K562 (cell line): Measurements from ENCODE around the gene ACSS2. TPM values are rescaled to one million over a fixed set of nuclear protein-coding genes. Genes with fewer than 3 reads are reported as not detected.

Experiments
- ARID4B ChIP-seq: sonication (generic); formaldehyde crosslinking; IDR thresholded peaks from 2 replicates; pipeline ENCODE4 v1.8.0; 2022; ENCODE audit warnings: mild to moderate bottlenecking, missing genetic modification reagents
- ATF4 ChIP-seq: fragments of 450-650 bp; formaldehyde crosslinking; IDR thresholded peaks from 2 replicates; pipeline ENCODE4 v1.4.0; 2022; ENCODE audit warnings: mild to moderate bottlenecking, moderate library complexity
- ELF4 ChIP-seq: fragments of 450-650 bp; formaldehyde crosslinking; IDR thresholded peaks from 2 replicates; pipeline ENCODE4 v1.4.0; 2022; ENCODE audit warnings: missing genetic modification characterization
- FOXK2 ChIP-seq, 2 experiments: fragments of 450-650 bp; IDR thresholded peaks in 1 of 2; conservative IDR thresholded peaks in 1 of 2; 2 replicates each; pipeline ENCODE4 v1.6.1; 2016; ENCODE audit warnings: low read depth in 2 of 2, mild to moderate bottlenecking in 1 of 2
- GTF2B ChIP-seq: IDR thresholded peaks from 2 replicates; pipeline ENCODE4 v1.6.1; 2011; ENCODE audit not compliant: insufficient read length; ENCODE audit errors: extremely low read depth
- GTF2F1 ChIP-seq: IDR thresholded peaks from 2 replicates; pipeline ENCODE4 v1.6.1; 2011; ENCODE audit warnings: low read depth, low read length, improper control_type of control experiment
- HDAC3 ChIP-seq: fragments of 450-650 bp; IDR thresholded peaks from 2 replicates; pipeline ENCODE4 v1.6.1; 2018; ENCODE audit warnings: borderline replicate concordance, mild to moderate bottlenecking, moderate library complexity; ENCODE audit not compliant: partially characterized antibody
- HOXB6 ChIP-seq: fragments of 250-450 bp; sonication (Bioruptor Pico); IDR thresholded peaks from 2 replicates; pipeline ENCODE4 v1.5.1; 2022; ENCODE audit warnings: mild to moderate bottlenecking, borderline replicate concordance
- KLF16 ChIP-seq: IDR thresholded peaks from 2 replicates; pipeline ENCODE4 v1.6.1; 2016; ENCODE audit warnings: antibody characterized with exemption
- RFX1 ChIP-seq: fragments of 450-650 bp; IDR thresholded peaks from 2 replicates; pipeline ENCODE4 v1.6.1; 2016; ENCODE audit warnings: mild to moderate bottlenecking, moderate library complexity
- ZFX ChIP-seq: sonication (generic); formaldehyde crosslinking; IDR thresholded peaks from 2 replicates; pipeline ENCODE4 v1.8.0; 2022; ENCODE audit warnings: mild to moderate bottlenecking, missing genetic modification reagents, moderate library complexity
- ZHX1 ChIP-seq: fragments of 150-350 bp; conservative IDR thresholded peaks from 2 replicates; pipeline ENCODE4 v1.6.1; 2014; ENCODE audit warnings: low read length
- ZNF280B ChIP-seq: fragments of 250-450 bp; sonication (Bioruptor Pico); IDR thresholded peaks from 2 replicates; pipeline ENCODE4 v1.5.1; 2021; ENCODE audit warnings: mild to moderate bottlenecking
- ZNF655 ChIP-seq: fragments of 250-450 bp; sonication (Bioruptor Pico); IDR thresholded peaks from 2 replicates; pipeline ENCODE4 v1.5.0; 2021
- polyA plus RNA-seq, 8 experiments: library from polyadenylated mRNA; depleted of rRNA in 4 of 8; stranded (reverse) in 5 of 8; unstranded in 3 of 8; fragments of >200 nt; fragmentation: Nextera tagmentation in 2 of 8; fragmentation: Illumina TruSeq in 1 of 8; extraction: Ambion mirVana in 2 of 8; extraction: Trizol in 1 of 8; gene quantifications; 2 replicates each; pipeline versions ENCODE4 v1.2.1 to v1.2.3, GENCODE V29; 2011 to 2014; ENCODE audit warnings: inconsistent platforms in 1 of 8, missing spikeins in 1 of 8
- total RNA-seq, 7 experiments: library from RNA; depleted of rRNA in 6 of 7; stranded (reverse); fragments of >200 nt in 6 of 7; fragmentation: Illumina TruSeq in 2 of 7; extraction: Trizol in 2 of 7; gene quantifications; 2 replicates each; pipeline versions ENCODE4 v1.2.1 to v1.2.3, GENCODE V29; 2011 to 2021; ENCODE audit warnings: low replicate concordance in 1 of 7

The ACSS2 gene
- total and polyA plus RNA-seq, 9 of the 15 experiments (the other 6 are each of a cell fraction or from before 2014, with no cell fraction given): 21.9 to 246 (median 66.2) TPM

- TF ChIP-seq FOXK2 (conservative IDR thresholded peaks at IDR 0.05 in 1 of 2, IDR thresholded peaks at IDR 0.05 in 1 of 2; ENCODE audit: low read depth in 2 of 2): peak; percentile 51 to 62; a peak in 2 of 4 replicates
- TF ChIP-seq ZHX1: no peak
- no peak for TF ChIP-seq HOXB6
- TF ChIP-seq ARID4B (CRISPR knock-in tag): peak; percentile 28; the same call in 1 of the 2 replicates
- TF ChIP-seq ZNF655 (CRISPR knock-in tag): no peak
- no peak for TF ChIP-seq ZNF280B (CRISPR knock-in tag)
- TF ChIP-seq GTF2F1: no peak
- TF ChIP-seq GTF2B: no peak
- TF ChIP-seq KLF16: no peak
- TF ChIP-seq RFX1: no peak
- TF ChIP-seq ELF4: 0 out of 2 replicates have a peak, but pooled peaks have one; percentile 10
- TF ChIP-seq ATF4: no peak
- no peak for TF ChIP-seq HDAC3
- no peak for TF ChIP-seq ZFX (CRISPR knock-in tag)
Observed at GRCh38 chr20:34875642-34876405, 588 bp upstream of the ACSS2 start (continued).
